GM19023 (cell line): ENCODE results near the gene ZRANB3.

Experiments used
- ATAC-seq: cut with Tn5 transposase; IDR thresholded peaks from one replicate; pipeline ENCODE4 v1.9.1; 2021; ENCODE audit warnings: mild to moderate bottlenecking, moderate library complexity; ENCODE audit not compliant: unreplicated experiment

The ZRANB3 gene

DNA sequence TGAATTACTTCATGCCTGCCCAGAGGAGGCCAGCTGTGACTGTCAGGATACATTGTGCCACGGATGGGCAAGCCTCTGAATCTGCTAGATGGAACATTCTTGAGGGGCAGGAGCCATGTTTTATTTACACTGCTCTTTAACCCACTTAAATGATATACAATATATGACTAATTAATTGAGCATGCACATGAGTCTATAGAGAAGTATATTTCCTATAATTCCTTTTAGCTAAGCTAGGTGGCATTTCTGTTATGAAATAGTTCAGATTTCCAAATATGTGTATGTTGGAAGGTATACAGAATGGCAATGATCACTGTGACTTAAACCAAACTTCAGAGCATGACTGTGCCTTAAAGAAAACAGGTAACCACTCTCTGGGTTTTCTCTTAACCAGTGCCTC lies 347.2 kb downstream of the ZRANB3 start:
- no peak for ATAC-seq

DNA sequence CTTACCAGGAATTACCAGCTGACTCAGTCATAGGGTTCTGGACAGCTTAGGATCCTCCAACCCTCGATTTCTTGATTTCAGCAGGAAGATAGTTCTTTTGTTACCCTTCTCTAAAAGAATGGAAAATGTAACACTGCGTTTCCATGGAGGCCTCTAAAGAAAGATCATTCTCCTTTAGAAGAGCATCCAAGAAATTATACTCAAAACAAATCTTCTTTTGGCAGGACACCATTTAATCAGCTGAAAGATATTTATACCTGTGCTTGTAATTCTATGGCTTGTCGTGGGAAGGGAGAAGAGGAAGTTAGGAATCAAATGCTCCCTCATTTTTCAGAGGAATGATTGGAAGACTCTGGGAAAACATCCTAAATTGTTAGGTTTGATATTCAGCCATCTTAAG lies 348.4 kb downstream of the ZRANB3 start:
- ATAC-seq = no peak

DNA sequence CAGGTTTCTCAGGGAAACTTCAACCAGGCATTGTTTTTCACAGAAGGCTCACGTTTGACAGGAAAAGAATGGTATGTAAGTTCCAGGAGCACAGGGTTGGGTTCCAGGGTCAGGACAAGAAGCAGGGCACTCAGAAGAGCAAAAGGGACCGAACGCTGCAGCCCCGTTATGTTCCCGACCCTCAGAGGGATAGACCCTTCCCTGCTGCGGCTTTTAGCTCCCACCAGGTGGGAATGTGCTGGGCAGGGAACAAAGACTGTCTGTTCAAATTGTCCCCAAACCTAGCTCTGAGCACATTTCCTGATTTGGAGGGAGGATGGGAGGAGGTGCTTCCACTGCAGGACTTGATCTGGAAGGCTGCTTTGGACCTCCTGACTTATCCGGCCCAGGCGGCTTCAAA lies 348.8 kb downstream of the ZRANB3 start:
- ATAC-seq = no peak

- ATAC-seq = no peak
These were observed 351.3 kb downstream of the ZRANB3 start for GRCh38 chr2:135179689-135180088.

GRCh38 chr2:135175177-135175576 lies 355.8 kb downstream of the ZRANB3 start:
- ATAC-seq = no peak

- ATAC-seq = no peak
These were observed 356.3 kb downstream of the ZRANB3 start for GRCh38 chr2:135174810-135175093.

DNA sequence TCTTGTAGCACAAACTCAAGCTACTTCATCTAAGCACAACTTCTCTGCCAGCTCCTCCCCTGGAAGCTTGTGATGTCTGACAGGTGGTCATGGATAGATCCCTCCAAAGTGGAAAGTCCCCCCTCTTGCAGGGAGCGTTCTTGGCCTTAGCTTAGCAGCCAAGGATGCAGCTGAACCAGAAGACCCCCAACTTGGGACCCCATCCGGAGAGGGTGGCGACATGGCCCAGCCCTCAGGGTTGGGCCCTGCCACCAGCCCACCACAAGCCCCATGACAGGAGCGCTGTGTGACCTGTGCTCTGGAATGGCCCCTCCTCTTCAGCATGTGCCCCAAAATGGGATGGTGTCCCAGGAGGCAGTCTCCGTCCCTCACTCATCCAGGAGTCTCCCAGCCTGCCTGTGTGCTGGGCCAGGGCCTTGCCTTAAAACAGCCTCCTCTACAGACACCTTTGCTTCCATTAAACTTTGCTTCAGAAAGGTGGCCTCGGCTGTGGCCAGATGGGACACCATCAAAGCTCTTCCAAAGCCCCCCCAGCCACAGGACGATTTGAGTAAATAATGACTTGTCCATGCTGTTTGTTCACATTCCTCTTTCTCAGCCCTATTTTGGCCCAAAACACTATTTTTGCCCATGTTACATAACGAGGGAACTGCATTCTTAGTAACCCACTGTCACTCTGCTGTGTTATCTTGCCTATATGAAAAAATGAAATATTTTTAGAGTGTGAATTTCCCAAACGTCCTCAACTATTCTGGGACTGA lies 356.8 kb downstream of the ZRANB3 start:
- ATAC-seq = no peak

DNA sequence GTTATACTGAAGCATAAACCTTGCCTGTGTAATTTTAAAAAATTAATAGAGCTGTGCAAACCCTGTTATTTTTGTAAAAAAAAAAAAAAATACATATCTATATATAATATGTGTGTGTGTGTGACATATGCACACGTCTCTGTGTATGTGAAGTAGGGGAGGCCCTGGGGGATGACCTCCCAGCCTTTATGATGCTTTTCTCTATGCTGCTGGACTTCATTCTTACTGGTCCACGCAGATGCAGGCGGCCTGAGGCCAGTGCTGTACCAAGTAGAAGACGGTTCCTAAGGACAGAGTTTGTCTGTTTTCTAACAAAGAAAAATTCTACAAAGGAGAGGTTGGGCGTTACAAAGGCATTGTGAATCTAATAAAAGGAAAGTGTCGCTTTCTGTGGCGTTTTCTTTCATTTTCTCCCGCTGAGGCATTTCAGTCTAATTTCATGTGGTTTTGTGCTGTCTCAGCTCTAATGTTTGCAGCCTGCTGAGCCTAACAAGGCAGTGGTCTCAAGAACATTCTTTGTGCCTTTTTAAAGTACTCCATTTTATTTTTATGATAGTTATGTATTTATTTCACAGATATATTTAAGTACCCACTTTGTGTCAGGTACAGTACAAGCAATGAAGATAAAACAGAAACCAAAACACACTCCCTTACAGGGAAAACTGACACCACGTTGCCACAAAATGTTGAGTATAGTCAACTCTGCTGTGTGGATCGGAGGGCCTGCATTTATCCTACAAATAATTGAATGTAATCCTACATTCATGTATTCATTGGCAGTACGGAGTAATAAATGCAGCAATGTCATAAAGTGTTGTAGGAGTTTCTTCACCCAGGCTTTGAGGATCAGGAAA lies 360.9 kb downstream of the ZRANB3 start:
- ATAC-seq = no peak

- ATAC-seq = no peak
These were observed 362.7 kb downstream of the ZRANB3 start for GRCh38 chr2:135168204-135168856.

GRCh38 chr2:135167273-135167672 lies 363.7 kb downstream of the ZRANB3 start:
- ATAC-seq = no peak

DNA sequence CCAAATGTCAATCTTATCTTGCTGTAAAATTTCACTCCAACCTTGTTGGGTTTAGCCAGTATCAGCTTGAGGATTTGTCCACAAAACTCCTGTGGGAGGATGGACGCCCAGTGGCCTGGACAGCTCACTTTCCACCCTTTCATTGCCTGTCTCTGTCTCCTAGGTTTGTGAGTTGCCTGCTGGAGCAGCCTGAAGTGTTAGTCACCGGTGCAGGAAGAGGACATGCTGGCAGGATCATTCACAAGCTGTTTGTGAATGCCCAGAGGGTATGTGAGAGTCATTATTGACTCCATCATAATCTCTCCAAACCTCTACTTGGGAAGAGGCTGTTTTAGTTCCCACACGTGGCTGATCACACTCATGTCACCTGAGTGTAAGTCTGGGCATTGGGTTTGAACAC lies 366.6 kb downstream of the ZRANB3 start:
- no peak for ATAC-seq

DNA sequence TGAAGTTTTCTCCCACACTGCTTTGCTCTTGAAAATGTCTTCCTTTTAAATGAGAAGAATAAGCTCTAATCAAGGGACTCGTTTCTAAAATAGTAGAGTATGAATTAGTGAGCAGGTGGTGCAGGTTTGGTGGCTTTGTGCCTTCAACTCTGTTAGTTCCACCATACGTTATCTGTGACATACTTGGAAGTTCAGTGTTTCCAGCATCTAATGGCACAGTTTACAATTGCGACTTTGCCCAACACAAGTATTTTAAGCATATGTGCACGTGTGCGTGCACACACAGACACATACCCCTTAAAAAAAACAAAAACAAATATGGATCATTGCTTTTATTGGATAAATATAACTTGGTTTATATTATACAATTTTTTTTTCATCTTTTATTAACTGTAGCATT lies 367.1 kb downstream of the ZRANB3 start:
- ATAC-seq = no peak

- ATAC-seq = no peak
These were observed 367.7 kb downstream of the ZRANB3 start for GRCh38 chr2:135163306-135163705.

DNA sequence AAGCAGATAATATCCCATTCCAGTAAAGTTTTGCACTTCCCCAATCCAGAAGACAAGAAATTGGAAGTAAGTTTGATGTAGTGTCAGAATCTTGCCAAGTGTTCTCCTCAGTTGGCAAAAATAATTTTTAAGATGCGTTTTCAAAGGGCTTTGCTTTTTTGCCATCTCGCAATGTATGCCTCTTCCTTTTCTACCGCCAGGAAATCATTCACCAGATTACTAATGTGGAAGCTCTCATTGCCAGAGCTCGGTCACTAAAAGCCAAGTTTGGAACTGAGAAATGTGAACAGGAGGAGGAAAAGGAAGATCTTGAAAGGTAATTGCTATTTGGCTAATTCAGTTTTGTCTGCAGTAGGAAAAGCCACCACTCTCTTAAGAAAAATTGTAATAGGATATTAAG lies 368.2 kb downstream of the ZRANB3 start:
- no peak for ATAC-seq

- ATAC-seq = no peak
These were observed 368.6 kb downstream of the ZRANB3 start for GRCh38 chr2:135162377-135162776.

GRCh38 chr2:135159191-135159590 lies 371.8 kb downstream of the ZRANB3 start:
- ATAC-seq = no peak

- no peak for ATAC-seq
These were observed 373.2 kb downstream of the ZRANB3 start for GRCh38 chr2:135157856-135158255.

- ATAC-seq = no peak
These were observed 376.1 kb downstream of the ZRANB3 start for GRCh38 chr2:135154962-135155361.

GRCh38 chr2:135152361-135152760 lies 378.7 kb downstream of the ZRANB3 start:
- no peak for ATAC-seq

GRCh38 chr2:135151615-135152014 lies 379.4 kb downstream of the ZRANB3 start:
- ATAC-seq = no peak

DNA sequence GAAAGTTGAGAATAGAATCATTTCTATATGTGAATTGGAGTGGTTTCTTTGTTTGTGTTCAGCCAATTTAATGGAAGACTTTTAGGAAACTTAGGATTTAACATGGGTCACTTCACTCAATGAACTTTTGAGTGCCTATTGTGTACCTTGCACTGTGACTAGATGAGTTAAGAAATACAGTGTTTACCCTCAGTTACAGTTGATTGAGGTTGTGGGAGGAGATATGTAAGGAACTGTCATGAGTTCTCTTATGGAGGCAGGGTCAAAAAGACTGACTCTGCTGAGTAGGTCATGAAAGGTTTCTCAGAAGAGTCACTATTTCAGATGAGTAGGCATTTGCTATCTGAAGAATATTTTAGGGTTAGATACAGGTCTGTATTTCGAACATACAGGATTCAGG lies 380.3 kb downstream of the ZRANB3 start:
- ATAC-seq = no peak

GRCh38 chr2:135149251-135149650 lies 381.8 kb downstream of the ZRANB3 start:
- no peak for ATAC-seq
